SK-N-SH (cell line): Measurements from ENCODE around the gene LCNL1. TPM values are rescaled to one million over a fixed set of nuclear protein-coding genes. Genes with fewer than 3 reads are reported as not detected.

ENCODE experiments used
- CTCF ChIA-PET: fragments of 300-600, 350-600 bp; formaldehyde crosslinking; extraction: SDS; loops from one replicate; lab custom pipeline; 2021; lab: Yijun Ruan, JAX
- POLR2A ChIA-PET: fragments of 350-600 bp; sonication (Branson Sonifier 250); formaldehyde crosslinking; extraction: SDS; loops from one replicate; lab custom pipeline; 2020; ENCODE audit warnings: antibody characterized with exemption, inconsistent platforms; lab: Yijun Ruan, JAX
- DNase-seq: peaks from one replicate; pipeline ENCODE4 v3.0.0; 2012
- H2AFZ ChIP-seq: fragments of 200-600 bp; sonication (generic); 2 replicates; pipeline ENCODE4 v1.8.1; 2016; ENCODE audit warnings: antibody characterized with exemption, mild to moderate bottlenecking, low read depth
- H3F3A ChIP-seq: fragments of 200-600 bp; sonication (generic); replicated peaks from 2 replicates; pipeline ENCODE3; 2016; ENCODE audit warnings: antibody characterized with exemption, mild to moderate bottlenecking; ENCODE audit not compliant: insufficient read depth
- H3K27ac ChIP-seq, 2 experiments: fragments of 200-500 bp in 1 of 2; fragments of 200-600 bp in 1 of 2; sonication (Bioruptor generic) in 1 of 2; sonication (generic), shearing (Covaris generic) in 1 of 2; 2 replicates each; pipeline versions ENCODE4 v1.5.1 to v1.6.1; 2014 to 2016; ENCODE audit warnings: low read depth in 2 of 2, inconsistent platforms in 1 of 2, low read length in 1 of 2, mild to moderate bottlenecking in 1 of 2, mixed read lengths in 1 of 2
- H3K27me3 ChIP-seq: fragments of 200-600 bp; sonication (generic), shearing (Covaris generic); 2 replicates; pipeline ENCODE4 v1.6.1; 2016; ENCODE audit warnings: mixed run types; ENCODE audit not compliant: insufficient read depth
- H3K36me3 ChIP-seq, 2 experiments: fragments of 200-500 bp in 1 of 2; fragments of 200-600 bp in 1 of 2; sonication (Bioruptor generic) in 1 of 2; sonication (generic) in 1 of 2; replicated peaks in 1 of 2; 2 replicates each; pipeline versions ENCODE3 to v1.5.1; 2014 to 2016; ENCODE audit warnings: low read length in 1 of 2, mild to moderate bottlenecking in 1 of 2; ENCODE audit not compliant: insufficient read depth in 2 of 2, control insufficient read depth in 1 of 2
- H3K4me1 ChIP-seq, 2 experiments: fragments of 200-500 bp in 1 of 2; fragments of 200-600 bp in 1 of 2; sonication (Bioruptor generic) in 1 of 2; sonication (generic), shearing (Covaris generic) in 1 of 2; 2 replicates each; pipeline versions ENCODE4 v1.5.1 to v1.6.1; 2014 to 2016; ENCODE audit warnings: low read depth in 1 of 2, low read length in 1 of 2, mixed run types in 1 of 2; ENCODE audit not compliant: insufficient read depth in 2 of 2, control insufficient read depth in 1 of 2
- H3K4me2 ChIP-seq: fragments of 200-600 bp; sonication (generic), shearing (Covaris generic); 2 replicates; pipeline ENCODE4 v1.6.1; 2017; ENCODE audit warnings: mixed run types
- H3K4me3 ChIP-seq, 2 experiments: fragments of 200-500 bp in 1 of 2; fragments of 200-600 bp in 1 of 2; sonication (Bioruptor generic) in 1 of 2; sonication (generic), shearing (Covaris generic) in 1 of 2; 2 replicates each; pipeline versions ENCODE4 v1.5.1 to v1.8.1; 2014 to 2016; ENCODE audit warnings: low read depth in 2 of 2, inconsistent platforms in 1 of 2, low read length in 1 of 2, mild to moderate bottlenecking in 1 of 2, mixed read lengths in 1 of 2, moderate library complexity in 1 of 2
- H3K79me2 ChIP-seq: fragments of 200-600 bp; sonication (generic); 2 replicates; pipeline ENCODE4 v1.8.1; 2017; ENCODE audit warnings: mild to moderate bottlenecking; ENCODE audit not compliant: insufficient read depth
- H3K9ac ChIP-seq: fragments of 200-600 bp; sonication (generic); 2 replicates; pipeline ENCODE4 v1.6.1; 2017; ENCODE audit warnings: mixed run types
- H3K9me2 ChIP-seq: fragments of 200-600 bp; sonication (generic); 2 replicates; pipeline ENCODE4 v1.6.1; 2017; ENCODE audit warnings: mixed run types
- H3K9me3 ChIP-seq: fragments of 200-600 bp; sonication (generic); 2 replicates; pipeline ENCODE4 v1.6.1; 2017; ENCODE audit warnings: mixed run types, mild to moderate bottlenecking, moderate library complexity
- H4K20me1 ChIP-seq: fragments of 200-600 bp; sonication (generic); 2 replicates; pipeline ENCODE4 v1.6.1; 2017; ENCODE audit warnings: mild to moderate bottlenecking, mixed run types; ENCODE audit not compliant: insufficient read depth
- ELF1 ChIP-seq: IDR thresholded peaks from 2 replicates; pipeline ENCODE4 v1.4.0; 2012
- EZH2phosphoT487 ChIP-seq: fragments of 200-600 bp; sonication (generic); IDR thresholded peaks from 2 replicates; pipeline ENCODE4 v1.6.1; 2017; ENCODE audit warnings: low read depth, mixed run types, mild to moderate bottlenecking, antibody characterized with exemption, moderate library complexity, borderline replicate concordance
- FOXJ3 ChIP-seq: sonication (generic); formaldehyde crosslinking; IDR thresholded peaks from 2 replicates; pipeline ENCODE4 v1.5.1; 2020; ENCODE audit warnings: mild to moderate bottlenecking, missing genetic modification reagents
- JUND ChIP-seq: IDR thresholded peaks from 2 replicates; pipeline ENCODE4 v1.4.0; 2012
- MXI1 ChIP-seq: IDR thresholded peaks from 2 replicates; pipeline ENCODE4 v1.6.1; 2012; ENCODE audit warnings: mild to moderate bottlenecking, low read depth, low read length, improper control_type of control experiment
- NFIC ChIP-seq: IDR thresholded peaks from 2 replicates; pipeline ENCODE4 v1.4.0; 2012; ENCODE audit warnings: borderline replicate concordance
- POLR2AphosphoS5 ChIP-seq: IDR thresholded peaks from 2 replicates; pipeline ENCODE4 v1.6.1; 2012; ENCODE audit warnings: low read depth, low read length
- RFX5 ChIP-seq: IDR thresholded peaks from 2 replicates; pipeline ENCODE4 v1.6.1; 2012; ENCODE audit warnings: mild to moderate bottlenecking, improper control_type of control experiment, low read length
- SIN3A ChIP-seq: IDR thresholded peaks from 2 replicates; pipeline ENCODE4 v1.6.1; 2012; ENCODE audit warnings: low read depth, mild to moderate bottlenecking, low read length, moderate library complexity, borderline replicate concordance
- SMC3 ChIP-seq: IDR thresholded peaks from 2 replicates; pipeline ENCODE4 v1.6.1; 2012; ENCODE audit warnings: low read depth, low read length, improper control_type of control experiment
- TCF12 ChIP-seq: IDR thresholded peaks from 2 replicates; pipeline ENCODE4 v1.4.0; 2012
- WGBS: methylation state at CpG from one replicate; pipeline ENCODE4 v1.1.6; 2017; ENCODE audit warnings: low lambda C conversion rate; 5-methylcytosine and 5-hydroxymethylcytosine counted together
- polyA plus RNA-seq, 3 experiments: library from polyadenylated mRNA; depleted of rRNA; stranded (reverse); fragments of >200 nt; gene quantifications; 2 replicates each; pipeline ENCODE4 v1.2.3, GENCODE V29; 2012
- TF ChIP-seq, protein P1 (sequence below): IDR thresholded peaks from 2 replicates; pipeline ENCODE4; 2012
- TF ChIP-seq, protein P2 (sequence below): fragments of 150-350 bp; IDR thresholded peaks from 2 replicates; pipeline ENCODE4 v1.6.1; 2017; ENCODE audit warnings: antibody characterized with exemption, low read length, low read depth, borderline replicate concordance

The LCNL1 gene
- polyA plus RNA-seq, 1 of the 3 experiments (the other 2 are of a cell fraction), result not detected

DNA sequence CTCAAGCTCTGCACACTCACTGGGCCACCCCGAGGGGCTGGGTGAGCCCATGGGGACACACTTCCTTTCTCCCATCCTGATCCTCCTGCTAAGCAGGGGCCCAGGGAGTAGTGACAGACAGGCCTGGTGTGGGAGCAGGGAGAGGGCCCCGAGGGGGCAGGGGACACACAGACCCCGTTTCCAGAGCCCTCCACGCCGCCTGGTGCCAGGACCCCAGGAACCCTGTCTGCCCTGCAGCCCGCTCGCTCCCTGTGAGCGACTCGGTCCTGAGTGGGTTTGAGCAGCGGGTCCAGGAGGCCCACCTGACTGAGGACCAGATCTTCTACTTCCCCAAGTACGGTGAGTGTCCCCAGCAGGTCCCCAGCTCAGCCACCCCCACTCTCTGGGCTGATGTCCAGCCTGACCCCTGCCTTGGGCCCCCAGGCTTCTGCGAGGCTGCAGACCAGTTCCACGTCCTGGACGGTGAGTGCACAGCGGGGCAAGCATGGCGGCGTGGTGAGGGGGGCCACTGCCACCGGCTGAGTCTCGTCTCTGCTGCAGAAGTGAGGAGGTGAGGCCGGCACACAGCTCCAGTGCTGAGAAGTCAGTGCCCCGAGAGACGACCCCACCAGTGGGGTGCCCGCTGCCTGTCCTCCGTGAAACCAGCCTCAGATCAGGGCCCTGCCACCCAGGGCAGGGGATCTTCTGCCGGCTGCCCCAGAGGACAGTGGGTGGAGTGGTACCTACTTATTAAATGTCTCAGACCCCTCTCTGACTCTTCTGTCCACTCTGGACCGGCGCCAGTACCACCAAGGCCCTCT, 36.4 kb upstream of the LCNL1 start:
- no peak overlapping the region for H2AFZ ChIP-seq
- no peak overlapping the region for H3K9ac ChIP-seq
- H3K9me2 ChIP-seq, result no peaks in the 10 kb centered on the region
- peaks cover 13% of the 10 kb centered on the region for H4K20me1 ChIP-seq
- no peak for DNase-seq
- ChIA-PET CTCF (interaction anchor here (1.1 to 13.2 kb wide), 11 partner anchors 13 to 159 kb away, joined by 3 to 350 read pairs (median 7); partner anchors contain the start of genes ABCA2, FUT7, PAXX and PTGDS), POLR2A (no interaction called here)
- peaks cover 6 to 16% of the 10 kb centered on the region in 2 experiments for H3K36me3 ChIP-seq
- H3F3A ChIP-seq, result no peaks in the 10 kb centered on the region
- 84% methylated on average over 18 of the region's 27 CpGs for WGBS
- no peak overlapping the region for H3K4me2 ChIP-seq
- no peaks in the 10 kb centered on the region for H3K9me3 ChIP-seq
- H3K27me3 ChIP-seq, result no peaks in the 10 kb centered on the region
- H3K4me1 ChIP-seq, result peaks cover 0 to 31% of the 10 kb centered on the region in 2 experiments; a peak in 2 of 4 replicates
- no peak overlapping the region for H3K4me3 ChIP-seq
- peaks cover 26% of the 10 kb centered on the region for H3K79me2 ChIP-seq
- TF ChIP-seq NFIC (no peak), POLR2AphosphoS5 (no peak)
- no peak overlapping the region; a peak in 1 of 4 replicates for H3K27ac ChIP-seq

DNA sequence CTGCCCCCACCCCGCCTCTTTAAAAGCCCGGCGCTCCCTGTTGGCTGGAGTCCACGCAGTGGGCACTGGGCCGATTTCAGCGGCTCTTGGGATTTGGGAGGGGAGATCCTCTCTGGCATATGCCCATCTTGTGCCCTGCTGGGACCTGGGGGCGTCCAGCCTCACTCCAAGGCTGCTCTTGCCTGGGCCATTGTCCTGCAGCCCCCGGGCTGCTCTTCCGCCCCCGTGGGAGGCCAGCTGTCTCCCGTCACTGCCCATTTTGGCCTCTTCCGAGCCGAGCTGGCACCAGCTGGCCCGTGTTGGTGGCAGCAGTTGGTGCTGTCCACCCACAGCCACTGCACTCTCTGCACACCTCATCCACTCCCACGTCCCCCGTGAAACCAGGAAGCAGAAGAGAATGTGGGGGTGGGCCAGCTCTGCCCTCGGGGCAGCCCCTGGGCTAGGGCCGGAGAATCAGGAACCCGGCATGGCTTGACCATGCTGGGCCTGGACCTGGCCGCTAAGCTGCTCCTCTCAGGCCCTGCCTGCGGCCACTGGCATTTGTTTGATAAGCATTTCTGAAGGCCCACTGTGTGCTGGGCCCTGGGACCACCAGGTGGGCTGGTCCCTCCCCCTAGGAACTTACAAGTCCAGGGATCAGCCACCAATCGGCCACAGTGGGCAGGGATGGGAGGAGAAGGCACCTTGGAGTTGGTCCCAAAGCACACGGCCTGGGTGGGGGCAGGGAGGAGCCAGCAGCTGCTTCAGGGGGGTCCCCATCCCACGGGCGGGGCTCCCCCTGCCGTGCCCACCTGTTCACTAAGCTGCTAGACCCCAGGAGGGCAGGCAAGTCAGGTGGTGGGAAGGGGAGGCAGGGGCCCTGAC, 35.5 kb upstream of the LCNL1 start:
- peaks cover 0 to 39% of the 10 kb centered on the region in 2 experiments; a peak in 2 of 4 replicates for H3K4me1 ChIP-seq
- no peak overlapping the region for H3K27ac ChIP-seq
- H3K9me3 ChIP-seq, result no peaks in the 10 kb centered on the region
- no peak overlapping the region for H3K4me2 ChIP-seq
- no peaks in the 10 kb centered on the region for H3K27me3 ChIP-seq
- H3K9me2 ChIP-seq, result no peaks in the 10 kb centered on the region
- no peak overlapping the region for H2AFZ ChIP-seq
- H3K36me3 ChIP-seq, result peaks cover 5 to 7% of the 10 kb centered on the region in 2 experiments
- peaks cover 13% of the 10 kb centered on the region for H4K20me1 ChIP-seq
- no peak overlapping the region for H3K4me3 ChIP-seq
- ChIA-PET CTCF (interaction anchor here (0.7 to 13.2 kb wide), 32 partner anchors 9 to 190 kb away, joined by 3 to 350 read pairs (median 6); partner anchors contain the start of genes ABCA2, CLIC3, FUT7 and NPDC1), POLR2A (interaction anchor here (1.2 to 1.5 kb wide), 3 partner anchors 45 to 88 kb away, joined by 5 to 13 read pairs (median 7); partner anchors contain the start of gene PAXX)
- DNase-seq, result no peak
- peaks cover 20% of the 10 kb centered on the region for H3K79me2 ChIP-seq
- H3F3A ChIP-seq, result no peaks in the 10 kb centered on the region
- TF ChIP-seq RFX5 (no peak), TCF12 (no peak), FOXJ3 (CRISPR knock-in tag) (no peak), SMC3 (no peak), MXI1 (no peak), NFIC (no peak), SIN3A (no peak), EZH2phosphoT487 (no peak), ELF1 (no peak), JUND (no peak)
- TF ChIP-seq, protein P1, sequence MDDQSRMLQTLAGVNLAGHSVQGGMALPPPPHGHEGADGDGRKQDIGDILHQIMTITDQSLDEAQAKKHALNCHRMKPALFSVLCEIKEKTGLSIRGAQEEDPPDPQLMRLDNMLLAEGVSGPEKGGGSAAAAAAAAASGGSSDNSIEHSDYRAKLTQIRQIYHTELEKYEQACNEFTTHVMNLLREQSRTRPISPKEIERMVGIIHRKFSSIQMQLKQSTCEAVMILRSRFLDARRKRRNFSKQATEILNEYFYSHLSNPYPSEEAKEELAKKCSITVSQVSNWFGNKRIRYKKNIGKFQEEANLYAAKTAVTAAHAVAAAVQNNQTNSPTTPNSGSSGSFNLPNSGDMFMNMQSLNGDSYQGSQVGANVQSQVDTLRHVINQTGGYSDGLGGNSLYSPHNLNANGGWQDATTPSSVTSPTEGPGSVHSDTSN, result no peak
- TF ChIP-seq, protein P2, sequence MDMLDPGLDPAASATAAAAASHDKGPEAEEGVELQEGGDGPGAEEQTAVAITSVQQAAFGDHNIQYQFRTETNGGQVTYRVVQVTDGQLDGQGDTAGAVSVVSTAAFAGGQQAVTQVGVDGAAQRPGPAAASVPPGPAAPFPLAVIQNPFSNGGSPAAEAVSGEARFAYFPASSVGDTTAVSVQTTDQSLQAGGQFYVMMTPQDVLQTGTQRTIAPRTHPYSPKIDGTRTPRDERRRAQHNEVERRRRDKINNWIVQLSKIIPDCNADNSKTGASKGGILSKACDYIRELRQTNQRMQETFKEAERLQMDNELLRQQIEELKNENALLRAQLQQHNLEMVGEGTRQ, result no peak
- WGBS, result 77% methylated on average over 23 of the region's 26 CpGs
- H3K9ac ChIP-seq, result no peak overlapping the region
